GM12864 (cell line): ENCODE results near the gene USP15.

Source experiments
- DNase-seq: peaks from one replicate; pipeline ENCODE4 v3.0.0-alpha.2; 2011; ENCODE audit warnings: low read depth
- H3K4me3 ChIP-seq: 2 replicates; pipeline ENCODE4 v1.5.1; 2011; ENCODE audit warnings: mild to moderate bottlenecking, low read depth, low read length, control low read depth
- TF ChIP-seq, protein P1 (sequence below): IDR thresholded peaks from 2 replicates; pipeline ENCODE4 v1.5.1; 2011; ENCODE audit warnings: low read depth, mild to moderate bottlenecking, moderate library complexity, low read length, control low read depth, inconsistent platforms; ENCODE audit errors: missing control alignments

Gene USP15

DNA sequence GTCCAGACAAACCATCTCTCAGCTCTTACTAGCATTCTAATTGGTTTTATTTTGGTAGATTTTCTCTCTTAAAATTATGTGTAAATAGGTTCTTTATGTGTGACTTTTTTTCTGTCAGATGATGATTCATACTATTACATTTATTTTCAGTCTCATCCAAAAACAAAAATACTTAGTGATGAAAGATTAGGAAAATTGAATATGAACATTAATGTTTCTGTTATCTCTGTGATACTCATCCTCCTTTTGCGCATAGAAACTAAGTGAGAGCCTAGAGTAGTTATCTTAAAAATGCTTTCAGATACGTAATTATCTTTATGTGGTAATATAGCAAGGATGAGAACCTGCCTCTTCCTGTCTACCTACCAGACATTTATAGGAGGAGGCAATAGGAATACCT is 122.3 kb downstream of the USP15 start:
- DNase-seq: no peak
- TF ChIP-seq, protein P1, sequence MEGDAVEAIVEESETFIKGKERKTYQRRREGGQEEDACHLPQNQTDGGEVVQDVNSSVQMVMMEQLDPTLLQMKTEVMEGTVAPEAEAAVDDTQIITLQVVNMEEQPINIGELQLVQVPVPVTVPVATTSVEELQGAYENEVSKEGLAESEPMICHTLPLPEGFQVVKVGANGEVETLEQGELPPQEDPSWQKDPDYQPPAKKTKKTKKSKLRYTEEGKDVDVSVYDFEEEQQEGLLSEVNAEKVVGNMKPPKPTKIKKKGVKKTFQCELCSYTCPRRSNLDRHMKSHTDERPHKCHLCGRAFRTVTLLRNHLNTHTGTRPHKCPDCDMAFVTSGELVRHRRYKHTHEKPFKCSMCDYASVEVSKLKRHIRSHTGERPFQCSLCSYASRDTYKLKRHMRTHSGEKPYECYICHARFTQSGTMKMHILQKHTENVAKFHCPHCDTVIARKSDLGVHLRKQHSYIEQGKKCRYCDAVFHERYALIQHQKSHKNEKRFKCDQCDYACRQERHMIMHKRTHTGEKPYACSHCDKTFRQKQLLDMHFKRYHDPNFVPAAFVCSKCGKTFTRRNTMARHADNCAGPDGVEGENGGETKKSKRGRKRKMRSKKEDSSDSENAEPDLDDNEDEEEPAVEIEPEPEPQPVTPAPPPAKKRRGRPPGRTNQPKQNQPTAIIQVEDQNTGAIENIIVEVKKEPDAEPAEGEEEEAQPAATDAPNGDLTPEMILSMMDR: no peak
- no peak overlapping the region for H3K4me3 ChIP-seq

DNA sequence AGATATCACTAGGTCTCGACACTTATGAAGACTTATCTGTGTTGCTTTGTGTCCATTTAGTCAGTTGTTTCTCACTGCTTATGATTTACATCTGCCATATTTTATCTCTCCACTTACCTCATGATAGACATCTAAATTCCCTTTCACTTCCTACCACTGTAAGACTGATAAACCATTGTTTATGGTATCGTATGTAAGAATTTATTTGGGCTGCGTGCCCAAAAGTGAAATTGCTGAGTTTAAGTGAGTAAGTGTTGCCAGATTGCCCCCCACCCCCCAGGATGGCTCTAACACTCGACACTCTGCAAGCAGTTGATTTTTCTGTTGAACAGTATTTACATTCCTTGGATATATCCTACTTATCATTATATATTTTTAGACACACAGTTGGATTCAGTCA is 136.5 kb downstream of the USP15 start:
- no peak for DNase-seq
- H3K4me3 ChIP-seq: no peak overlapping the region
- TF ChIP-seq, protein P1: no peak

DNA sequence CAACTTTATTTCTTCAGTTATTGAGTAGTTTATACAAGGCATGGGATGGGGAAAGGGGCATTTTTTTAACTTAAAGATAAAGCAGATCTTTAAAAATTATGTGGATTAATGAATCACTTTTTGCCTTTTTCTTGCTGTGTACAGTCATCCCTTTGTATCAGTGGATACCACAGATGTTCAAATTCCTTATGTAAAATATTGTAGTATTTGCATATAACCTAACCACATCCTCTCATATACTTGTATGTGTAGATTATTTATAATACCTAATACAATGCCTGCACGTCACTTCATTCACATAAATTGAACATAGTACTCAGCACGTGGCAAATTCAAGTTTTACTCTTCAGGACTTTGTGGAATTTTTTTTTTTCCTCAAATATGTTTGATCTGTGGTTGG is 139.9 kb downstream of the USP15 start:
- H3K4me3 ChIP-seq: no peak overlapping the region
- DNase-seq: no peak
- TF ChIP-seq, protein P1: no peak

DNA sequence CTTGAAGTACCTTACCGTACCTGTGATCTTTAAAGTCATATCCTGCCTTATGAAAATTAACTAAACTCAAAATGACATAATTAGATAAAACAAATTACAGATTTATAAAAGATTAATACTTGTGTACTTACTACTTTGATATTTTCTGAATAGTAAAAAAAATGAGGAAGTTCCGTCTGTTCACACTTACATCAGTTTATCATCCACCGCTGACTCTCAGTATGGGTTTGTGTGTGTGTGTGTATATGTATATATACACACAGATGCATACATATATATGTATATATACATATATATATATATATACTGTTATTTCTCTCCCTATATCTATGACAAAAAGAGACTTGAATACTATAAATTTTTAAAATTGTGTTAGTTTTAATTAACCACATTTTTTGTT is 141.4 kb downstream of the USP15 start:
- TF ChIP-seq, protein P1: no peak
- H3K4me3 ChIP-seq: no peak overlapping the region
- DNase-seq: no peak

DNA sequence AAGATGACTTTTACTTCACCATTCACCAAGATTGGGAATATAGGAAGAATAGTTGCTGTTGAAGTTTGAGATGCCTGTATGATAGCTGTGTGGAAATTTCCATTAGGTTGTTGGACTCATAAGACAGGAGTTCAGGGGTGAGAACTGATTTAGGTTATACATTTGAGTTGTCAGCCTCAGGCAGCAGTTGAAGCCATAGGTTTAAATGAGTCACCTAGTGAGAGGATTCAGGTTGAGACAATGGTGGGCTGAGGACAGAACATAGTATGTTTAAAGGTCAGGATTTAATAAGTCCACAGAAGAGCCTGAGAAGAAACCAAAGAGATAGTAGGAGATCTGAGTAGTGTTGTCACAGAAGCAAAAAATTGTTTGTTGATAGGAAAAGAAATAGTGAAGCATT is 142.8 kb downstream of the USP15 start:
- no peak for DNase-seq
- TF ChIP-seq, protein P1: no peak
- H3K4me3 ChIP-seq: no peak overlapping the region

DNA sequence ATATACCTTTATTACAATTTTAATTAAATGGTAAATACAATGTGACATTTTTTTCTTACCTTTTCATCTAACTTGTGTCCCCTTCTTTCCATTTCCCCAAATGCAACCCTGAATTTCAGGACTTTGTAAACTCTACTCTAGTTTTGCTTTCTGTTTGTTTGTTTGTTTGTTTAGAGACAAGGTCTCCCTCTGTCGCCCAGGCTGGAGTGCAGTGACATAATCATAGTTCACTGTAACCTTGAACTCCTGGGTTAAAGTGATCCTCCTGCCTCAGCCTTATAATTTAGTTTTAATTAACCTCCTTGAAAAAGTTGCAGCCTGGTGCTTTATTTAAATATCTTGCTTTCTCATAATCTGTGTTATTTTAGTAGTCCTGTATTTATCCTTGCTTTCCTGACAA is 147.4 kb downstream of the USP15 start:
- TF ChIP-seq, protein P1: no peak
- H3K4me3 ChIP-seq: no peak overlapping the region
- DNase-seq: no peak

DNA sequence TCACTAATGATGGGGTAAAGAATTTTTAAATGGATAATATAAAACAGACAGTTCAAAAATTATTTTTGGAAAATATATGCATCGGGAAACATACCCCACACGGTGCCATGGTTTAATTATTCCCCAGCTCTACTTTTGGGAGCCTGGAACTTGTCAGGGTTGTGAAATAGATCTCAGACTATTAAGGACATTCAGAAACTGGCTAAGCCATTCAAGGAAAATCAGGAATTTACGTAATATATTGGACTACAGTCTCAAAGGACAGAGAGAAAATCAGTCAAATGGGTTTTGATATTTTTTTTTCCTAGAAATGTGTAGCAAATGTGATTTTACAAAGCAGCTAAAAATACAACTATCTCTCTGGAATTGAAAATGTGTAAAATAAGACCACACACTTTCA is 148.9 kb downstream of the USP15 start:
- TF ChIP-seq, protein P1: no peak
- H3K4me3 ChIP-seq: no peak overlapping the region
- no peak for DNase-seq
